K562 (cell line): Measurements from ENCODE around the gene TOR1AIP1. TPM values are rescaled to one million over a fixed set of nuclear protein-coding genes. Genes with fewer than 3 reads are reported as not detected.
A peak's percentile ranks its signal among the peaks of the same experiment; 100 is the strongest.

Source experiments
- ATAC-seq: fragments of 200-7000 bp; cut with Tn5 transposase; 3 replicates; pipeline ENCODE4 v1.9.1; 2020; ENCODE audit warnings: moderate library complexity
- BruUV-seq: library from RNA; stranded (reverse); fragments of 400-500 nt; replicated peaks from 2 replicates; lab custom pipeline; 2021; lab: Mats Ljungman, UMichigan
- CTCF ChIA-PET: fragments of 300-600 bp; formaldehyde crosslinking; extraction: SDS; loops from one replicate; lab custom pipeline; 2021; ENCODE audit warnings: low intra/inter-chr PET ratio; lab: Yijun Ruan, JAX
- POLR2A ChIA-PET: fragments of 300-600, 350-650 bp; sonication (Branson Sonifier 250); formaldehyde crosslinking; extraction: SDS; loops from one replicate; lab custom pipeline; 2021; ENCODE audit warnings: antibody characterized with exemption, inconsistent platforms; lab: Yijun Ruan, JAX
- DNase-seq, 4 experiments: peaks; one replicate each; pipeline versions ENCODE4 v3.0.0 to v3.0.0-alpha.2; 2011 to 2018; ENCODE audit warnings: low spot score in 3 of 4, mixed read lengths in 3 of 4; ENCODE audit errors: extremely low read depth in 1 of 4
- FAIRE-seq: peaks from 2 replicates; lab custom pipeline; 2011; peaks lifted over from hg19 to GRCh38; lab: Jason Lieb, UNC
- H2AFZ ChIP-seq: 2 replicates; pipeline ENCODE4 v1.6.0; 2011; ENCODE audit warnings: low read depth, low read length, control low read depth, inconsistent platforms
- H3K27ac ChIP-seq: fragments of 200-600 bp; 3 replicates; pipeline ENCODE4 v1.8.0; 2011; ENCODE audit warnings: low read depth, mild to moderate bottlenecking, control low read depth, inconsistent platforms, low read length, moderate library complexity, mixed read lengths; ENCODE audit errors: extremely low read depth
- H3K27me3 ChIP-seq, 2 experiments: fragments of 300-600 bp in 1 of 2; 2 replicates in 1 of 2; 3 replicates in 1 of 2; pipeline versions ENCODE4 v1.6.0 to v1.8.0; 2011; ENCODE audit warnings: inconsistent platforms in 2 of 2, low read length in 2 of 2, mild to moderate bottlenecking in 1 of 2, mixed read lengths in 1 of 2, moderate library complexity in 1 of 2; ENCODE audit not compliant: control insufficient read depth in 2 of 2, insufficient read depth in 2 of 2
- H3K36me3 ChIP-seq: fragments of 300-600 bp; 3 replicates; pipeline ENCODE4 v1.8.0; 2011; ENCODE audit warnings: mild to moderate bottlenecking, low read length, inconsistent platforms; ENCODE audit not compliant: control insufficient read depth, insufficient read depth
- H3K4me1 ChIP-seq, 2 experiments: fragments of 200-600 bp in 1 of 2; replicated peaks in 1 of 2; 2 replicates in 1 of 2; 3 replicates in 1 of 2; pipeline versions ENCODE4 v1.5.1 to v1.8.0; 2011; ENCODE audit warnings: inconsistent platforms in 2 of 2, low read length in 2 of 2, mild to moderate bottlenecking in 1 of 2, mixed read lengths in 1 of 2, moderate library complexity in 1 of 2; ENCODE audit not compliant: control insufficient read depth in 2 of 2, insufficient read depth in 2 of 2
- H3K4me2 ChIP-seq: 2 replicates; pipeline ENCODE4 v1.6.1; 2011; ENCODE audit warnings: low read length, control low read depth, inconsistent platforms, mixed read lengths; ENCODE audit not compliant: insufficient read depth
- H3K4me3 ChIP-seq: fragments of 200-600 bp; sonication (generic), shearing (Covaris generic); 2 replicates; pipeline ENCODE4 v1.5.1; 2016; ENCODE audit warnings: control low read depth, inconsistent platforms
- H3K79me2 ChIP-seq: fragments of 200-600 bp; 3 replicates; pipeline ENCODE4 v1.8.0; 2011; ENCODE audit warnings: low read length, inconsistent platforms; ENCODE audit not compliant: control insufficient read depth, insufficient read depth
- H3K9ac ChIP-seq, 2 experiments: 2 replicates each; pipeline versions ENCODE4 v1.6.0 to v1.6.1; 2011; ENCODE audit warnings: low read depth in 2 of 2, low read length in 2 of 2, control low read depth in 1 of 2, inconsistent platforms in 1 of 2, mild to moderate bottlenecking in 1 of 2, mixed read lengths in 1 of 2; ENCODE audit not compliant: insufficient read depth in 1 of 2
- H3K9me1 ChIP-seq: one replicate; pipeline ENCODE4 v1.6.0; 2011; ENCODE audit warnings: inconsistent platforms, mild to moderate bottlenecking, low read length, moderate library complexity; ENCODE audit not compliant: control insufficient read depth, insufficient read depth
- H3K9me3 ChIP-seq: replicated peaks from 2 replicates; pipeline ENCODE4 v1.5.1; 2011; ENCODE audit warnings: low read depth, low read length, inconsistent platforms; ENCODE audit not compliant: control insufficient read depth, insufficient read depth
- H4K20me1 ChIP-seq: replicated peaks from 2 replicates; pipeline ENCODE4 v1.6.1; 2011; ENCODE audit warnings: low read length, inconsistent platforms, mixed read lengths; ENCODE audit not compliant: control insufficient read depth, insufficient read depth
- ARID1B ChIP-seq: fragments of 450-650 bp; IDR thresholded peaks from 2 replicates; pipeline ENCODE4 v1.6.1; 2016; ENCODE audit warnings: antibody characterized with exemption, mild to moderate bottlenecking, inconsistent platforms
- CEBPB ChIP-seq: fragments of 450-650 bp; IDR thresholded peaks from 2 replicates; pipeline ENCODE4 v1.6.1; 2016; ENCODE audit warnings: missing genetic modification characterization, missing compliant biosample characterization
- FOSL1 ChIP-seq: fragments of 200-800 bp; sonication (Bioruptor generic); conservative IDR thresholded peaks from 2 replicates; pipeline ENCODE4 v1.6.1; 2016; ENCODE audit warnings: missing genetic modification characterization, missing compliant biosample characterization
- KLF10 ChIP-seq: fragments of 250-450 bp; sonication (Bioruptor Pico); IDR thresholded peaks from 2 replicates; pipeline ENCODE4 v1.6.1; 2021; ENCODE audit warnings: matching md5 sums
- KLF16 ChIP-seq: IDR thresholded peaks from 2 replicates; pipeline ENCODE4 v1.6.1; 2016; ENCODE audit warnings: antibody characterized with exemption
- MTA3 ChIP-seq: fragments of 450-650 bp; formaldehyde crosslinking; IDR thresholded peaks from 2 replicates; pipeline ENCODE4 v1.6.1; 2017; ENCODE audit warnings: mild to moderate bottlenecking, borderline replicate concordance
- PTRF ChIP-seq: fragments of 450-650 bp; IDR thresholded peaks from 2 replicates; pipeline ENCODE4 v1.6.1; 2016; ENCODE audit warnings: mild to moderate bottlenecking, missing genetic modification characterization, missing compliant biosample characterization
- RBM22 ChIP-seq: fragments of 200-400 bp; formaldehyde crosslinking; IDR thresholded peaks from 2 replicates; pipeline ENCODE4 v1.6.1; 2018; ENCODE audit warnings: low read length, low read depth; ENCODE audit not compliant: poor library complexity, severe bottlenecking
- RNF2 ChIP-seq: sonication (generic); IDR thresholded peaks from 2 replicates; pipeline ENCODE4 v1.6.1; 2016
- SMARCE1 ChIP-seq: fragments of 450-650 bp; IDR thresholded peaks from 2 replicates; pipeline ENCODE4 v1.7.1; 2016; ENCODE audit warnings: mild to moderate bottlenecking
- SRSF3 ChIP-seq: fragments of 200-400 bp; formaldehyde crosslinking; IDR thresholded peaks from 2 replicates; pipeline ENCODE4 v1.6.1; 2016; ENCODE audit warnings: mild to moderate bottlenecking, low read length, moderate library complexity; ENCODE audit not compliant: insufficient read depth
- STAT5B ChIP-seq: fragments of 250-450 bp; sonication (Bioruptor Pico); IDR thresholded peaks from 2 replicates; pipeline ENCODE4 v1.8.0; 2021; ENCODE audit warnings: mild to moderate bottlenecking, inconsistent platforms
- SUPT5H ChIP-seq: fragments of 450-650 bp; IDR thresholded peaks from 2 replicates; pipeline ENCODE4 v1.6.1; 2016
- TFAM ChIP-seq: fragments of 250-450 bp; sonication (Bioruptor Pico); conservative IDR thresholded peaks from 2 replicates; pipeline ENCODE4 v1.5.0; 2021; ENCODE audit warnings: mild to moderate bottlenecking, moderate library complexity
- TSC22D4 ChIP-seq: fragments of 450-650 bp; IDR thresholded peaks from 2 replicates; pipeline ENCODE4 v1.6.1; 2016; ENCODE audit warnings: missing genetic modification characterization, missing biosample characterization, control low read depth
- ZNF561 ChIP-seq: fragments of 450-650 bp; formaldehyde crosslinking; conservative IDR thresholded peaks from 2 replicates; pipeline ENCODE4 v1.4.0; 2020; ENCODE audit warnings: mild to moderate bottlenecking, moderate library complexity
- ZNF584 ChIP-seq: fragments of 200-800 bp; sonication (Bioruptor generic); IDR thresholded peaks from 2 replicates; pipeline ENCODE4 v1.6.1; 2016; ENCODE audit warnings: low read depth, mild to moderate bottlenecking, missing genetic modification characterization, missing compliant biosample characterization
- ZNF589 ChIP-seq: fragments of 200-800 bp; sonication (Bioruptor generic); IDR thresholded peaks from 2 replicates; pipeline ENCODE4 v1.6.1; 2016; ENCODE audit warnings: low read depth, missing genetic modification characterization, missing compliant biosample characterization
- WGBS: fragments of 100-300 bp; shearing (Covaris generic); methylation state at CpG from one replicate; pipeline ENCODE4 v1.1.6; 2016; ENCODE audit warnings: low coverage, mixed read lengths; ENCODE audit not compliant: insufficient coverage; ENCODE audit errors: missing lambda C conversion rate; 5-methylcytosine and 5-hydroxymethylcytosine counted together
- in situ Hi-C: fragments of 300-500 bp; cut with MboI; formaldehyde crosslinking; loops from 4 replicates; pipeline ENCODE4 v1.15.0; 2018; ENCODE audit warnings: inconsistent platforms, mixed read lengths
- intact Hi-C: fragments of 100-400 bp; cut with micrococcal nuclease; formaldehyde crosslinking; loops from 2 replicates; pipeline ENCODE4 v1.14.2; 2022
- polyA plus RNA-seq, 8 experiments: library from polyadenylated mRNA; depleted of rRNA in 4 of 8; stranded (reverse) in 5 of 8; unstranded in 3 of 8; fragments of >200 nt; fragmentation: Nextera tagmentation in 2 of 8; fragmentation: Illumina TruSeq in 1 of 8; extraction: Ambion mirVana in 2 of 8; extraction: Trizol in 1 of 8; gene quantifications; 2 replicates each; pipeline versions ENCODE4 v1.2.1 to v1.2.3, GENCODE V29; 2011 to 2014; ENCODE audit warnings: inconsistent platforms in 1 of 8, missing spikeins in 1 of 8
- total RNA-seq, 7 experiments: library from RNA; depleted of rRNA in 6 of 7; stranded (reverse); fragments of >200 nt in 6 of 7; fragmentation: Illumina TruSeq in 2 of 7; extraction: Trizol in 2 of 7; gene quantifications; 2 replicates each; pipeline versions ENCODE4 v1.2.1 to v1.2.3, GENCODE V29; 2011 to 2021; ENCODE audit warnings: low replicate concordance in 1 of 7
- TF ChIP-seq, protein P1 (sequence below): fragments of 450-650 bp; IDR thresholded peaks from 2 replicates; pipeline ENCODE4 v1.7.0; 2016; ENCODE audit warnings: borderline replicate concordance

Gene TOR1AIP1
- total and polyA plus RNA-seq, 9 of the 15 experiments (the other 6 are each of a cell fraction or from before 2014, with no cell fraction given) = 18.1 to 46.9 (median 35.5) TPM

GRCh38 chr1:179952186-179952585 is 70.1 kb downstream of the TOR1AIP1 start:
- Histone ChIP-seq H3K27ac (no peak overlapping the region), H2AFZ (peak overlapping the region; percentile 27; the same call in 1 of the 2 replicates), H3K9me1 (no peaks in the 10 kb centered on the region), H3K9me3 (no peaks in the 10 kb centered on the region), H3K4me3 (no peak overlapping the region)
- FAIRE-seq (no peak), DNase-seq (no peak)
- no peak for TF ChIP-seq KLF16
- no peak for TF ChIP-seq RBM22
- TF ChIP-seq ZNF561 (CRISPR knock-in tag) = no peak
- TF ChIP-seq TSC22D4 (tag) = no peak
- TF ChIP-seq RNF2 = no peak
- no peak for TF ChIP-seq SRSF3
- no peak for TF ChIP-seq FOSL1 (tag)
- TF ChIP-seq SMARCE1 = no peak
- TF ChIP-seq ZNF584 (CRISPR knock-in tag) = no peak
- no peak for TF ChIP-seq TFAM (CRISPR knock-in tag)
- no peak for TF ChIP-seq KLF10 (CRISPR knock-in tag)
- no peak for TF ChIP-seq MTA3
- no peak for TF ChIP-seq ARID1B
- TF ChIP-seq STAT5B (CRISPR knock-in tag) = no peak
- no peak for TF ChIP-seq SUPT5H
- no peak for TF ChIP-seq PTRF
- TF ChIP-seq, protein P1, sequence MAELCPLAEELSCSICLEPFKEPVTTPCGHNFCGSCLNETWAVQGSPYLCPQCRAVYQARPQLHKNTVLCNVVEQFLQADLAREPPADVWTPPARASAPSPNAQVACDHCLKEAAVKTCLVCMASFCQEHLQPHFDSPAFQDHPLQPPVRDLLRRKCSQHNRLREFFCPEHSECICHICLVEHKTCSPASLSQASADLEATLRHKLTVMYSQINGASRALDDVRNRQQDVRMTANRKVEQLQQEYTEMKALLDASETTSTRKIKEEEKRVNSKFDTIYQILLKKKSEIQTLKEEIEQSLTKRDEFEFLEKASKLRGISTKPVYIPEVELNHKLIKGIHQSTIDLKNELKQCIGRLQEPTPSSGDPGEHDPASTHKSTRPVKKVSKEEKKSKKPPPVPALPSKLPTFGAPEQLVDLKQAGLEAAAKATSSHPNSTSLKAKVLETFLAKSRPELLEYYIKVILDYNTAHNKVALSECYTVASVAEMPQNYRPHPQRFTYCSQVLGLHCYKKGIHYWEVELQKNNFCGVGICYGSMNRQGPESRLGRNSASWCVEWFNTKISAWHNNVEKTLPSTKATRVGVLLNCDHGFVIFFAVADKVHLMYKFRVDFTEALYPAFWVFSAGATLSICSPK = no peak
- TF ChIP-seq CEBPB (tag) = no peak
- TF ChIP-seq ZNF589 (CRISPR knock-in tag) = no peak
- TF ChIP-seq, all 486 proteins: peak for 0
- Histone ChIP-seq H3K4me2 (no peak overlapping the region), H3K4me1 (peaks cover 4% of the 10 kb centered on the region in 2 experiments; a peak in 3 of 5 replicates), H3K79me2 (peaks cover 37% of the 10 kb centered on the region), H4K20me1 (peaks cover 11% of the 10 kb centered on the region; the same call in 1 of the 2 replicates), H3K36me3 (no peaks in the 10 kb centered on the region), H3K27me3 (no peaks in the 10 kb centered on the region), H3K9ac (no peak overlapping the region)
- intact Hi-C loops = loop anchor here (5.0 kb wide), 1 partner anchor 225 kb away; no protein-coding TSS in a partner anchor
- WGBS = 63% methylated on average over 4 of the region's 4 CpGs
- no TSS peak for BruUV-seq
- ChIA-PET POLR2A (interaction anchor here (1.3 to 1.5 kb wide), 2 partner anchors 10 to 25 kb away, joined by 3 to 8 read pairs; no protein-coding TSS in a partner anchor), CTCF (no interaction called here)
- no peak for ATAC-seq
- in situ Hi-C loops = no loop called here
